ENCODE results near the gene BAG3.
"Not testable (repeated sequence)": the region's sequence is repeated elsewhere in the genome, so short reads cannot be mapped to it uniquely, and the experiment has no call there.

Gene BAG3

DNA sequence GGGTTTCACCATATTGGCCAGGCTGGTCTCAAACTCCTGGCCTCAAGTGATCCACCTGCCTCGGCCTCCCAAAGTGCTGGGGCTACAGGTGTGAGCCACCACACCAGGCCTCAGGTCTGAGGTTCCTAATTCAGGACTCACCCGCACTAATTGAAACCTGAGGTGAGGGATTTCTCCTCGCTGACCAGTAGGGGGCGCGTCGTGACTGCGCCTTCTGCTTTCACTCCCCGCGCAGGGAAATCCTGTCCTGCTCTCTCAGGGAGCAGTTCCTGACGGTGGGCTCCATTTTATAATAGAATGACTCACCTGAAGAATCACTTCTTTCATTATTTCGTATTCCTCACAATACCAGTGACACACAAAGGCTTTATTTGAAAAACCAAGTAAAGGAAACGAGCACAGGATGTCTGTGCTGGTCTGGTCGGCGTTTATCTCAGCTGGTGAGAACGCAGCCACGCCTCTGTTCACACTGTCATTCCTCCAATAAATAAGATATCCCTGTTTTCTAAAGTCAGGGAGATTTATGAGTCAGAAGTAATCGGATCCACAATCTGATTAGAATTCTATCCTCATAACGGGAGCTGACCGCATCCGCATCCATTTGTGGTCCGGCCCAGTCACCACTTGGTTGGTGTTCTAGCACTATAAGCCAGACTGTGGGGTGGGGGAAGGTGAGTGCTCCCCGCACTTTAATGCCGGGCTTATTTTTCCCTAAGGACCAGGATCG, 35.4 kb downstream of the BAG3 start:
- H3K27ac ChIP-seq = peak overlapping the region in 18 of 21 experiments; percentile 6 to 79 (median 62)
- H3K4me3 ChIP-seq = peak overlapping the region in 1 of 7 experiments; percentile 6

DNA sequence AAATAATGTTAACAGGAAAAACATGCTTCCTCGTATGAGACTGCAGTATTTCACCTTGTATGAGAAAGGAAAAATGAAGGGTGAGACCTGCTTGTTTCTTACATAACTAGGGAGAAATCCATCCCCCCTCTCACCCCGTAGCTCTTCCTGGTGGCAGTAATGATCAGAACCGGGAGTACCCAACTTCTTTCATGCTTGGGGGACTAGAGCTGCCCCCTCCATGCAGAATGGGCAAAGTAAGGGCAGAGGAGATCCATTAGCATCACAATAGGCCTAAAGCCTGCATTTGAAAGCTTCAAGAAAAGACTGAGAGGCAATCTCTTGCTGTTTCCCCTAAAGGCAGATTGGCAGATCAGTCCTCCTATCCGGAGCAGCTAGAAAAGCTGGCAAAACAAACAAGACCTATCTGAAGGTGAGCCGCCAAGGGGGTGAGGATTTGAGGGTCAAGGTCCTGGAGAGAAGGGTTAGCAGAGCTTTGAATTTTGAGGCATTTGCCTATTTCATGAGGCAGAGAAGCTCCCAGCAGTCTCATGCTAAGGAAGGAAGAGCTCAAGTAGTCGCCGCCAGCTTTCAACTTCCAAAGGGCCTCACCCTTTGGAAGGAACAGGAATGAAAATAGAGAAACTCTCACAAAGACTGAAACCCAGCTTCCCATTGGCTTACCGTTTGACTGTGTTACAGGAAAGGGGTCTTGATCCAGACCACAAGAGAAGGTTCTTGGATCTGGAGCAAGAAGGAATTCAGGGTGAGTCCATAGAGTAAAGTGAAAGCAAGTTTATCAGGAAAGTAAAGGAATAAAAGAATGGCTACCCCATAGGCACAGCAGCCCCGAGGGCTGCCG, 36.2 kb downstream of the BAG3 start:
- Histone ChIP-seq H3K4me3 (no peak overlapping the region), H3K27ac (peak overlapping the region in 18 of 21 experiments; percentile 6 to 79 (median 62))

DNA sequence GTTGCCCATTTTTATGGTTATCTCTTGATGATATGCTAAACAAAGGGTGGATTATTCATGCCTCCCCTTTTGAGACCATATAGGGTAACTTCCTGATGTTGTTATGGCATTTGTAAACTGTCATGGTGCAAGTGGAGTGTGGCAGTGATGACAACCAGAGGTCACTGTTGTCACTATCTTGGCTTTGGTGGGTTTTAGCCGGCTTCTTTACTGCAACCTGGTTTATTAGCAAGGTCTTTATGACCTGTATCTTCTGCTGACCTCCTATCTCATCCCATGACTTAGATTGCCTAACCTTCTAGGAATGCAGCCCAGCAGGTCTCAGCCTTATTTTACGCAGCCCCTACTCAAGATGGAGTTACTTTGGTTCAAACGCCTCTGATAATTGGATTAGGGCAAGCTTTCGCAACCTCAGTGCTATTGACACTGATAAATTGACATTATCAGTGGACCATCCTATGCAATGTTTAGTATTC, 36.9 kb downstream of the BAG3 start:
- Histone ChIP-seq H3K4me3 (no peak overlapping the region), H3K27ac (peak overlapping the region in 7 of 21 experiments; percentile 42 to 79 (median 61))

DNA sequence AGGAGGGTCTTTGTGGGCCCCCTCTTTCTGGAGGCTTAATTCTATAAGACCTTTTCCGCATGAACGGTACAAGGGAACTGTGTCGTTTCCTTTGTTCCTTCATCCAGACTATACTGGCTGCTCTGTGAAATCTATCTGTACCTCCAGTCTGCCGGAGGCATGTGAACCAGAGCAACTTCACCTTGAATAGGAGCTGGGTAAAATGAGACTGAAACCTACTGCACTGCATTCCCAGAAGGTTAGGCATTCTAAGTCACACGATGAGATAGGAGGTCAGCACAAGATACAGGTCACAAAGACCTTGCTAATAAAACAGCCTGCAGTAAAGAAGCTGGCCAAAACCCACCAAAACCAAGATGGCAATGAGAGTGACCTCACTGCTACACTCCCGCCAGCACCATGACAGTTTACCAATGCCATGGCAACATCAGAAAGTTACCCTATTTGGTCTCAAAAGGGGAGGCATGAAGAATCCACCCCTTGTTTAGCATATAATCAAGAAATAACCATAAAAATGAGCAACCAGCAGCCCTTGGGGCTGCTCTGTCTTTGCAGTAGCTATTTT, 37.9 kb downstream of the BAG3 start:
- Histone ChIP-seq H3K4me3 (no peak overlapping the region), H3K27ac (no peak overlapping the region)

DNA sequence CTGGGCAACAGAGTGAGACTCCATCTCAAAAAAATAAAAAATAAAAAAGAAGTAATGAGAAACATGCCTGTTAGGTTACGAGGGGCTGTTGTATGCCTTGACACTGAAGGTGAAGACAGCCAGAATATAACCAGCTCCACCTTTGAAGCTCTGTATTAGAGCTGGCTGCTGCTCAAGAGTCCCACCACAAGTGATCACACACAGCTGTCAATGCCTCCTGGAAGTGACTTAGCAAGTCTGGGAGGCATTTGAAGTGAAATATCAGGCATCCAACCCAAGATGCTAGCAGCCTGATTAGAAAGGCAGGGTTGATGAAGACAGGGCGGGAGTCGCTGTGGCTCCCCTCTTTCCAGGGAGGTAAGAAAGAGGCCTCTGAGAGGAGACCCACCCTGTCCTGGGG, 40.5 kb downstream of the BAG3 start:
- no peak overlapping the region for H3K27ac ChIP-seq
- H3K4me3 ChIP-seq = no peak overlapping the region

DNA sequence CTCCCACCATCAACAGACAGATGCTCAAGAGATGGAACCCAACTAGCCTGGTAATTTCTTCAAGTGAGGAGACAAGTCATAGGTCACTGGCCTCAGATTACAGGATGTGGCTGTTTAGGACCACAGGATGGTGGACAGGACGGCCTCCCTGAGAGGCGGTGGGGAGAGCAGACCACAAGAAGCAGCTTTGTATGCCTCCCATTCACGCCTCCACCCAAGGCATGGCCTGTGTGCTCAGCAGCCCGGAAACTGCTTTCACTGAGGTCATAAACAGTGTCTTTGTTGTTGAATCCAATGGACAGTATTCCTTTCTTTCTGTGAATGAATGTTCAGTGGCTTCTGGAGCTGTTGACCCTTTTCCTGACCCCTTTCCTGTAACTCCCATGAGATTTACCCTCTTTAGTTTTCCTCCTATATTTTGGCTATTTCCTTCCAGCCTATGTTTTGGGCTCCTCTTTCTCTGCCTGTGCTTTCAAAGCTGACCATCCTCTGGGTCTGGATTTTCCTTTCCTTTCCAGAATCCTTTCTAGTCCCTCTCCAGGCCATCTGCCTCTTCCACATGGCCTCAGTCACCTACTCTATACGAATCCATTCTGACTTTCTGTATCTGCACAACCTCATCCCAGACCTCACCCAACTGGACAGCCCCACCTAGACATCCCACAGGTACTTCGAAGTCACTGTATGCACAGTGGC, 42.2 kb downstream of the BAG3 start:
- Histone ChIP-seq H3K27ac (peak overlapping the region in 2 of 21 experiments; percentile 31 to 60), H3K4me3 (no peak overlapping the region)

DNA sequence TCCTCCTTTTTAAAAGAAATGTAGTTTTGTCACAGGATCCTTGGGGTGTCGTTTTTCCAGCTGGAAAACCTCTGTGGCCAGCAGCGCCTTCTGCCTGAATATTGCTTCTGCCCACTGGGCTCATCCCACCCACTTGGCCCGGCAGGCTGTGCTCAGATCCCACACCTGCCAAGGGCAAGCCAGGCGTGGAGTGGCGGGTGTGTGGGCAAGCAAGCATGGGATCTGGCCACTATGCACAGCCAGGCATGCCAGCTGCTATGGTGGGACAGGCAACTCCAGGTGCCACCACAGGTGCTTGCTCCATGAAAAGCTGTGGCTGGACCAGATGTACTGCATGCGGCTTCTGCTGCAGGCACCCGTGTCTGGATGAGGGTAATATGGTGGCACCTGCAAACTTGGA, 43.4 kb downstream of the BAG3 start:
- no peak overlapping the region for H3K27ac ChIP-seq
- no peak overlapping the region for H3K4me3 ChIP-seq

DNA sequence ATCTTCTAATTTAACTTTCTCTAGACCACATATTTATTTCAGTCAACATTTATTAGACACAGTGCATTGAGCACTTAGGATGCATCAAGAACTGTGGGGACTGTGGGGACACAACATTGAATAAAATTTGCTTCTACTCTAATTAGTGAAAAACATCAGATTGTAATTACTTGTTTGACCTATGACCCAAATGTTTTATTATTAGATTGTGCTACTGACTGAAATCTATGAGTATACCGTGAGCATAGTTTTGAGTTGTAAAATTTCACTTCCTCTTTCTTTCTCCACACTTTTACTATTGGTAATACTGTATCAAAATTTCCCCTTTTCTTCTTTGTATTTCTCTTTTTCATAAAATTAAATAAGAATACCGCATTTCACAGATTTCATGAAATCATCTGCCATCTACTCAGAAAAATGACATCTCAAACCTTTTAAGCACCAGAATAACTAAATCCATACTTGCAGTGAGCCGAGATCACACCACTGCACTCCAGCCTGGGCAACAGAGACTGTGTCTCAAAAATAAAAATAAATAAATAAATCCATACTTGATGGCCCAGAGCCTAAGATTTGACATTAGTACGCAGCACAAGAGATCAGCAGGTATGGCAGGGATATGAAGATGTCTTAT, 49.3 kb downstream of the BAG3 start:
- H3K27ac ChIP-seq = peak overlapping the region in 1 of 21 experiments; percentile 24
- no peak overlapping the region for H3K4me3 ChIP-seq

DNA sequence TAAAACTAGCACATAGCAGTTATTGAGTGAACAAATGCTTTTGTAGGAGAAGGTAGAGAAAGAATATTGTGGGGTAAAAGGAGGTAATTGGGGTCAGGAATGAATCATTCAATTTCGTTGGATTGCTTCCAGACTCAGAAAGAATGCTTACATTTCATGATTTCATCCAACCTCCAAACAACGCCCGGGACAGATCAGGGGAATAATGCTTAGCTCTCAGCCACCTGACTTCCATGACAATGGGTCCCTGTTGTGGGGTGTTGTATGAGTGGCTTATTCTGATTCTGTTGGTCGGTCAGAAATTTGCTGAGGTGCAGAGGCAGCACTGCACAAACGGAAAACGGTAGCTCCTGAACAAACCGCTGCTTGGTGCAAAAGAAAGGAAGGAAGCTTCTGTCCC, 50.7 kb downstream of the BAG3 start:
- H3K27ac ChIP-seq = no peak overlapping the region

DNA sequence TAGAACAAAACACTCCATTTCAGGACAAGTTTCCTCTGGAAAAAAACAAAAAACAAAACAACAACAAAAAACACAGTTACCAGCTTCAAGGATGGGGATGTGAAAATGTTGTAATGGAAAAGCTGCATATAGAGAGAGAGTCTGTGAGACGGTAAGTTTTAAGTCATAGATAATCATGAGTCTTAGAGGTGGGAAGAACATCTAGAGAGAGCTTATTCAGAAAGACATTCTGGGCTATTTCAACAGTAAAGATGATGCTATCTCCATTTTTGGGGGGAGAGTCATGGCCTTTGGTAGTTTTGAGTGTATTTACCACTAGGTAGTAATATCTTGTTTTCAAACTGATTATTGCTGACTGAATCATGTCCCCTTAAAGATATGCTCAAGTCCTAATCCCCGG, 51.4 kb downstream of the BAG3 start:
- H3K4me3 ChIP-seq = no peak overlapping the region
- H3K27ac ChIP-seq = no peak overlapping the region

More for the DNA sequence above, 50.7 kb downstream of the BAG3 start:
- H3K4me3 ChIP-seq = no peak overlapping the region

DNA sequence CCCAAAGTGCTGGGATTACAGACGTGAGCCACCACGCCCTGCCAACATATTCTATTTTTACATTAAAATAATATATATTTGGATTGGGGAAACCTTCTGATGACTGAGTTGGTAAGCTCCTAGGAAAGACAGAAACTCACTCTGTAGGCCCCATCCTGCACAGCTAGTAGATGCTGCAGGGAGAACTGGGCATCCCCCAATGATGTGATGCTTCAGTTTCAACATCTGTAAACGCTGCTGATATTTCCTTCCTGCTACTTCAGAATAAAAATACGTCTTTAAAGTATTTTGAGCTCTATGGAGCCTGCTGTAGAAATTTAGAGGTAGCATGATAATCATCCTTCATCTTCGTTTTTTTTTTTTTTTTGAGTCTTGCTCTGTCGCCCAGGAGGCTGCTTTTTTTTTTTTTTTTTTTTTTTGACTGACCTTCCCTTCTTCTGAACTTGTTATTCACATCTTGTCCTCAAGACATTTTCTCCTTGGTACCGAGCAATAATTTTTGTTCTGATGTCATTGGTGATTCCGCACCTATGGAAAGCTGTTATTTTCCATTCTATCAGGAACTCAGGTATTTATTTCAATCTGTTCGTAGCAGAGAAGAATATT, 52.8 kb downstream of the BAG3 start:
- peak overlapping the region in 3 of 21 experiments; percentile 46 to 89 (median 77) for H3K27ac ChIP-seq
- no peak overlapping the region for H3K4me3 ChIP-seq

DNA sequence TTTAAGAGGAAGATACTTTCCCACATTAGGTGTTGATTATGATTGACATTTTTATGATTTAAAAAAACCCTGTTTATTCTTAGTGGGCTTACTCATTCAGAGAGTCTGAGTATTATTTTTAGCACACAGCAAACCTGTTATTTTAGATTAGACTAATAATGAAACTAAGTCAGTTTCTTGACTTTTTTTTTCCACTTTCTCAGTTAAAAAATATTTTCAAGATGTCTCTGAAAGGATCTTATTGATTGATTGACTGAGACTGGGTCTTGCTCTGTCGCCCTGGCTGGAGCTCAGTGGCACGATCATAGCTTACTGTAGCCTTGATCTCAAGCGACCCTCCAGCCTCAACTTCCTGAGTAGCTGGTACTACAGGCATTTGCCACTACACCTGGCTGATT, 54.3 kb downstream of the BAG3 start:
- H3K27ac ChIP-seq = peak overlapping the region in 4 of 21 experiments; percentile 3 to 89 (median 44)

DNA sequence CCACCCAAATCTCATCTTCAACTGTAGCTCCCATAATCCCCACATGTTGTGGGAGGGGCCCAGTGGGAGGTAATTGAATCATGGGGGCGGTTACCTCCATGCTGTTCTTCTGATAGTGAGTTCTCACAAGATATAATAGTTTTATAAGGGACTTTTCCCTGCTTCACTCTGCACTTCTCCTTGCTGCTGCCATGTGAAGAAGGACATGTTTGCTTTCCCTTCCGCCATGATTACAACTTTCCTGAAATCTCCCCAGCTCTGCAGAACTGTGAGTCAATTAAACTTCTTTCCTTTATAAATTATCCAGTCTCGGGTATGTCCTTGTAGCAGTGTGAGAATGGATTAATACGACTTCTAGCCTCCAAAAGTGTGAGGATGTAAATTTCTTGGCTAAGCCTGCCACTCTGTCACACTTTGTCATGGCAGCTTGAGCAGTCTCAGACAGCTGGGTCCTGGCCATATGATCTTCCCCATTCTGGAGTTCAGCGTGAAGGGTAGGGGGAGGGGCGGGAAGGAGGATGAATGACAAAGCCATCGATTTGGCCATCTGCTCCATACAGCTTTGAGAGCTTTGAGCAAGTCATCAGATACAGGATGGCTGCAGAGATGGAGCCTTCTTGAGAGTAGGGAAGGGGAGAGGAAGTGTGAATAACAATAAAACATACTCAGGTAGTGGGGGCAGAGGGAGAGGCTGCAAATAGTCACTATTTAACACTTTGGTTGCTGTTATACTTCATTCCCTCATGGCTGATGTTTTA, 55.5 kb downstream of the BAG3 start:
- Histone ChIP-seq H3K27ac (peak overlapping the region in 1 of 21 experiments; percentile 61), H3K4me3 (no peak overlapping the region)

More for the DNA sequence above, 54.3 kb downstream of the BAG3 start:
- no peak overlapping the region for H3K4me3 ChIP-seq

DNA sequence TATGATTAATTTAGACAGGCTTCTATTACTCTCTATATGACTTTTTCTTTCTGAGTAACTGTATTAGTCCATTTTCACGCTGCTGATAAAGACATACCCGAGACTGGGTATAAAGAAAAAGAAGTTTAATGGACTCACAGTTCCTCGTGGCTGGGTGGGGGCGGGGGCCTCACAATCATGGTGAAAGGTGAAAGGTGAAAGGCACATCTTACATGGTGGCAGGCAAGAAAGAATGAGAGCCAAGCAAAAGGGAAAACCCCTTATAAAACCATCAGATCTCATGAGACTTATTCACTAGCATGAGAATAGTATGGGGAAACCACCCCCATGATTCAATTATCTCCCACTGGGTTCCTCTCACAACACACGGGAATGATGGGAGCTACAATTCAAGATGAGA, 56.2 kb downstream of the BAG3 start:
- not testable (repeated sequence) for H3K4me3 ChIP-seq, H3K27ac ChIP-seq

DNA sequence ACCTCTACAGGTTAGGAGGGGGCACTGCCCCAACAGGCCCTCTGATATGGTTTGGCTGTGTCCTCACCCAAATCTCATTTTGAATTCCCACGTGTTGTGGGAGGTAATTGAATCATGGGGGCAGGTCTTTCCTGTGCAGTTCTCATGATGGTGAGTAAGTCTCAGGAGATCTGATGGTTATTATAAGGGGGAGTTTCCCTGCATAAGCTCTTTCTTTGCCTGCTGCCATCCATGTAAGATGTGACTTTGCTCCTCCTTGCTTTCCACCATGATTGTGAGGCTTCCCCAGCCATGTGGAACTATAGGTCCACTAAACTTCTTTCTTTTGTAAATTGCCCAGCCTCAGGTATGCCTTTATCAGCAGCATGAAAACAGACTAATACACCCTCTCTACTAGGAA, 59.8 kb downstream of the BAG3 start:
- H3K4me3 ChIP-seq, H3K27ac ChIP-seq: not testable (repeated sequence)

DNA sequence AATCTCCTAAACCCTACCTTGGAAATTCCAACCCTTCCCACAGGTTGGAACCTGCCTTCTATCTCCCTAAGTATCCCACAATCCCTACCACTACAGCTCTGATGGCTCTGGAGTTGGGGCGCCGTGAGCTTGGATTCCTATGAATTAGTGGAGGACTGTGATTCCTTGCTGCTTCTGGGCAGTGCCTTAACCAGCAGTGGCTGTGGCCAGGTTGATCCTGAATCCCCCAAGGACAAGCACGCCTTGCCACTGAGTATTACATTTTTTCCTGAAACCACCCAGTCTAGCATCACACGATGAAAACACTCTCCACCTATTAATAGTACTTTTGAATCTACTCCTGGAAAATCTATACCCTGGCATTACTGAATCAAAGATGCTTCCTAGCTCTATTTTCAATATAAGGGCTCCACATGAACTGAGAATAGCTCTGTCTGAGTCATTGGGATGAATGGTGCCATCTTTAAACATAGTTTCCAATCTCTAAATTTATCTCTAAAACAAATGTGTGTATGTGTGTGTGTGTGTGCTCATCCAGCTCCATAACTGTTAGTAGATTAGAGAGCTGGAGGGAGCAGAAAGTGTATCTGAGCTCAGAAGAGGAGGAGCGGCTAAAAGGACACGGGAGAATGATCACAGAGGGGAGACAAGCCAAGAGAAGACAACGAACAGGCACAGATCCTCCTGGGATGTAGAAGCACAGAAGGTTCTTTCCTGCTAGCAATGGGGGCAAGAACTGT, 62.7 kb downstream of the BAG3 start:
- H3K4me3 ChIP-seq = no peak overlapping the region
- H3K27ac ChIP-seq = no peak overlapping the region

DNA sequence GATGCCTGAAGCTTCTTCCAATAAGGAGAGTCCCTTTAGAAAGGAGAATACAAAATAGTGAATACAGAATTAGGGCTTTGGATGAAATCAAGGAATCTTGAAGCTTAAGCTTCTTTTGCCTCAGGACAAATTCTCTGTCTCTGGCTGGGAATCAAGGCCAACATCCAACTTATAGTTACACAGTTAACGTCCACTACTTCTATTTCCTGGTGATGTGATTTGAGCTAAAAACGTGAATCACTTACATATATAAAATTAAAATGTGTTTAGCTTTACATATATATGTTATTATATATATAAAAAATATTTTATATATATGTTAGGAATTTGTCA, 63.3 kb downstream of the BAG3 start:
- Histone ChIP-seq H3K27ac (no peak overlapping the region), H3K4me3 (no peak overlapping the region)
